ENCODE data around the gene PRKCE. TPM values are rescaled to one million over a fixed set of nuclear protein-coding genes. Genes with fewer than 3 reads are reported as not detected.

The PRKCE gene
- total RNA-seq, 3 donors from 2014 or later (not counting 1 experiment from before 2014, with no cell fraction given), result 35.2 to 42.1 (median 38.6) TPM

DNA sequence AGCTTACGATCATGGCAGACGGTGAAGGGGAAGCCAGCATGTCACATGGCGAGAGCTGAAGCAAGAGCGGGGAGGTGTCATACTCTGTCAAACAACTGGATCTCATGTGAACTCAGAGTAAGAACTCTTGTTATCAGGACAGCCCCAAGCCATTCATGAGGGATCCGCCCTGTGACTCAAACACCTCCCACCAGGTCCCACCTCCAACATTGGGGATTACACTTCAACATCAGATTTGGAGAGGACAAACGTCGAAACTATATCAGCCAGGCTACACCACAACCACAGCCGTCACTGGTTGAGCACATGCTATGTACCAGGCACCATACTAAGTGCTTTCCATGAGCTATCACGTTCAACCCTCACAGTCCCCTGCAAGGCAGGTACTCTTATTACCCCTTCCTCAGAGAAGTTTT is 293.8 kb downstream of the PRKCE start:
- intact Hi-C loops (cut with micrococcal nuclease), result no loop called here
- WGBS (ENCODE audit: insufficient coverage), result 87% methylated on average over 9 of the region's 9 CpGs
- ATAC-seq, result no peak
- no peaks in the 10 kb centered on the region for H3K36me3 Mint-ChIP-seq
- H3K4me1 Mint-ChIP-seq, result peaks cover 0 to 6% of the 10 kb centered on the region in 2 donors
- Histone ChIP-seq H3K4me1 (ENCODE audit: control insufficient read depth, insufficient read depth, low read length) (no peaks in the 10 kb centered on the region), H3K9me3 (ENCODE audit: control insufficient read depth, insufficient read depth, low read length) (no peaks in the 10 kb centered on the region), H3K36me3 (ENCODE audit: control insufficient read depth, insufficient read depth, low read length) (no peaks in the 10 kb centered on the region), H3K4me3 (ENCODE audit: low read length) (no peak overlapping the region), H3K27me3 (ENCODE audit: control insufficient read depth, insufficient read depth, low read length) (no peaks in the 10 kb centered on the region), H3K27ac (ENCODE audit: low read length) (no peak overlapping the region)
- H3K9me3 Mint-ChIP-seq, result no peaks in the 10 kb centered on the region
- no peak overlapping the region for H3K4me3 Mint-ChIP-seq
- no peak overlapping the region for H3K27ac Mint-ChIP-seq
- no peaks in the 10 kb centered on the region for H3K27me3 Mint-ChIP-seq (ENCODE audit: low read depth in 2 of 2)
- TF ChIP-seq, protein P1, sequence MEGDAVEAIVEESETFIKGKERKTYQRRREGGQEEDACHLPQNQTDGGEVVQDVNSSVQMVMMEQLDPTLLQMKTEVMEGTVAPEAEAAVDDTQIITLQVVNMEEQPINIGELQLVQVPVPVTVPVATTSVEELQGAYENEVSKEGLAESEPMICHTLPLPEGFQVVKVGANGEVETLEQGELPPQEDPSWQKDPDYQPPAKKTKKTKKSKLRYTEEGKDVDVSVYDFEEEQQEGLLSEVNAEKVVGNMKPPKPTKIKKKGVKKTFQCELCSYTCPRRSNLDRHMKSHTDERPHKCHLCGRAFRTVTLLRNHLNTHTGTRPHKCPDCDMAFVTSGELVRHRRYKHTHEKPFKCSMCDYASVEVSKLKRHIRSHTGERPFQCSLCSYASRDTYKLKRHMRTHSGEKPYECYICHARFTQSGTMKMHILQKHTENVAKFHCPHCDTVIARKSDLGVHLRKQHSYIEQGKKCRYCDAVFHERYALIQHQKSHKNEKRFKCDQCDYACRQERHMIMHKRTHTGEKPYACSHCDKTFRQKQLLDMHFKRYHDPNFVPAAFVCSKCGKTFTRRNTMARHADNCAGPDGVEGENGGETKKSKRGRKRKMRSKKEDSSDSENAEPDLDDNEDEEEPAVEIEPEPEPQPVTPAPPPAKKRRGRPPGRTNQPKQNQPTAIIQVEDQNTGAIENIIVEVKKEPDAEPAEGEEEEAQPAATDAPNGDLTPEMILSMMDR (IDR thresholded peaks at IDR 0.05), result no peak
- DNase-seq, result no peak

DNA sequence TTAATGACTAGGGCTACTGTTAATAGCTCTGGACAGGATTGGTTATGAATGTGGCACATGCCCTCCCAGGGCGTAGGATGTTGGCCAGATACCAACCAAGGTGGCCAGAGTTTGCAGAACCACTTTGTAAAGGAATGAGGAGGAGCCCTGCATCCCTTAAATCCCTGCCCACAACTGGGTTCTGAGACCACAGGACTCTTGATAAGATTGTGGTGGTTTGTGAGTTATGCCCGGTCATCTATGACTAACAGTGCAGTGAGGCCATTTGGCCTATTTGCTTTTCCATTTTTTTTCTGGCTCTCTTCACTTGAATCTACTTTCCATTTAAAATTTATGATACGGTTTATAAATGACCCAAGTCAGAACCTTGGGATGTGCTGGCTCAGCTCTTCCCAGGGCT is 294.5 kb downstream of the PRKCE start:
- Mint-ChIP-seq H3K27me3 (ENCODE audit: low read depth in 2 of 2) (no peaks in the 10 kb centered on the region), H3K27ac (no peak overlapping the region), H3K9me3 (no peaks in the 10 kb centered on the region), H3K4me3 (no peak overlapping the region), H3K36me3 (no peaks in the 10 kb centered on the region), H3K4me1 (peaks cover 3 to 9% of the 10 kb centered on the region in 2 donors)
- Histone ChIP-seq H3K9me3 (ENCODE audit: control insufficient read depth, insufficient read depth, low read length) (no peaks in the 10 kb centered on the region), H3K27me3 (ENCODE audit: control insufficient read depth, insufficient read depth, low read length) (no peaks in the 10 kb centered on the region), H3K4me1 (ENCODE audit: control insufficient read depth, insufficient read depth, low read length) (peaks cover 6% of the 10 kb centered on the region), H3K27ac (ENCODE audit: low read length) (no peak overlapping the region), H3K4me3 (ENCODE audit: low read length) (no peak overlapping the region), H3K36me3 (ENCODE audit: control insufficient read depth, insufficient read depth, low read length) (no peaks in the 10 kb centered on the region)
- TF ChIP-seq, protein P1 (IDR thresholded peaks at IDR 0.05), result no peak
- no peak for ATAC-seq
- WGBS (ENCODE audit: insufficient coverage), result 95% methylated on average over 3 of the region's 3 CpGs
- intact Hi-C loops (cut with micrococcal nuclease), result no loop called here
- DNase-seq, result no peak

DNA sequence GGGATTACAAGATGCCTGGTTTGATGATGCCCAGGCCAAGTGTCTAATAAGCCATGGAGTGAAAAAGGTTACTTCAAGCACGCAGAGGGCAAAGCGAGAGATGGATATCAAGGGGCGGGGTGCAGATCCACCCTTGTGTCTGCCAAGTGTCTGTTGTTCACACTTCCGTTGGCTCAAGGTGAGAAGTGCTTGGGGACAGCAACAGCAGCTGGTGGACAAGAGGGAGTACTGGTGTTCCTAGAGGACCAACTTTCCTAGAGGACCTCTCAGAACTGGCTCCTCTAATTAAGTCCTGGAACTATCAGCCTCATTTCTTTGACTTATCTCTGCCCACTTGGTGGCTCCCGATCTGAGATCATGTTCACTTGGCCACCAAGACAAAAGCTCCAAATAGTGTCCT is 299.1 kb downstream of the PRKCE start:
- 84% methylated on average over 5 of the region's 5 CpGs for WGBS (ENCODE audit: insufficient coverage)
- Histone ChIP-seq H3K4me1 (ENCODE audit: control insufficient read depth, insufficient read depth, low read length) (peaks cover 13% of the 10 kb centered on the region), H3K27ac (ENCODE audit: low read length) (no peak overlapping the region), H3K9me3 (ENCODE audit: control insufficient read depth, insufficient read depth, low read length) (no peaks in the 10 kb centered on the region), H3K36me3 (ENCODE audit: control insufficient read depth, insufficient read depth, low read length) (no peaks in the 10 kb centered on the region), H3K4me3 (ENCODE audit: low read length) (no peak overlapping the region), H3K27me3 (ENCODE audit: control insufficient read depth, insufficient read depth, low read length) (no peaks in the 10 kb centered on the region)
- TF ChIP-seq, protein P1 (IDR thresholded peaks at IDR 0.05), result no peak
- ATAC-seq (no peak), DNase-seq (no peak)
- intact Hi-C loops (cut with micrococcal nuclease), result no loop called here
- no peak overlapping the region for H3K4me3 Mint-ChIP-seq
- no peaks in the 10 kb centered on the region for H3K27me3 Mint-ChIP-seq (ENCODE audit: low read depth in 2 of 2)
- H3K27ac Mint-ChIP-seq, result no peak overlapping the region
- H3K4me1 Mint-ChIP-seq, result peaks cover 10% of the 10 kb centered on the region in 2 donors
- no peaks in the 10 kb centered on the region for H3K36me3 Mint-ChIP-seq
- no peaks in the 10 kb centered on the region for H3K9me3 Mint-ChIP-seq

DNA sequence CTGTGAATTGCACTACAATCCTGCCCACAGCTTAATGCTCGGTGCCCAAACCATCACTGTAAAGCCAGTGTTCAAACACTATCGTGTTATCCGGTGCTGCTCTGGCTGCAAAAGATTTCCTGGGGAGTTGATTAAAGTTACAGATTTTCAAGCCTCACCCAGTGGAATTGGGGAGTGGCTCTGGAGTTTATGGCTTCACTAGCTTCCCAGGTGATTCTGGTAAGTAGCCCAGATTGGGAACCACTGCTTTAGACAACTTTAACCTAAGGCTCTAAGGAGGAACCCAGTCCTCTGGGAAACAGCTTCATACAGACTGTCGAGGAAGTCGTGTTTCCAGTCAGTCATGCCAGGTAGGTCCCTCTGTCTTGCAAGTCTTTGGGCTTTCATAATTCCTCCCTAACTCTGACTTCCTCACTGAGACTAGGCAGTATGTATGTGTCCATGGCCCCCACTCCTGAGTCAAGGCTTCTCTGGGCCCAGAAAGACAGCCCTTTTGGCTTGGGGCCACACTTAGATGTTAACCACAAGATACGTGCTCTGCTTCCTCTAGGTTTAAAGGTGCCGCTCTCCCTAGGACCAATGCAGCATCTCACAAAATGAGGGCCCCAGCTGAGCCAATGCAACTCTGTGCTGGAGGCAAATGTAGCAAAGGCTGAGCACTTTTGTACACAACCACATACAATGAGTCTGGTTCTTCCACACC is 299.7 kb downstream of the PRKCE start:
- Mint-ChIP-seq H3K9me3 (no peaks in the 10 kb centered on the region), H3K4me1 (peaks cover 10% of the 10 kb centered on the region in 2 donors), H3K27me3 (ENCODE audit: low read depth in 2 of 2) (no peaks in the 10 kb centered on the region), H3K27ac (no peak overlapping the region), H3K4me3 (no peak overlapping the region), H3K36me3 (no peaks in the 10 kb centered on the region)
- TF ChIP-seq, protein P1 (IDR thresholded peaks at IDR 0.05), result no peak
- Histone ChIP-seq H3K4me3 (ENCODE audit: low read length) (no peak overlapping the region), H3K27me3 (ENCODE audit: control insufficient read depth, insufficient read depth, low read length) (no peaks in the 10 kb centered on the region), H3K4me1 (ENCODE audit: control insufficient read depth, insufficient read depth, low read length) (peaks cover 13% of the 10 kb centered on the region), H3K36me3 (ENCODE audit: control insufficient read depth, insufficient read depth, low read length) (no peaks in the 10 kb centered on the region), H3K27ac (ENCODE audit: low read length) (no peak overlapping the region), H3K9me3 (ENCODE audit: control insufficient read depth, insufficient read depth, low read length) (no peaks in the 10 kb centered on the region)
- intact Hi-C loops (cut with micrococcal nuclease), result no loop called here
- WGBS (ENCODE audit: insufficient coverage), result 77% methylated on average over 7 of the region's 7 CpGs
- ATAC-seq, result peak in 2 of 3 donors; percentile 21 to 81
- DNase-seq, result peak in 1 of 2 donors; percentile 17
